Neural progenitor cell (in vitro differentiated cells): ENCODE results near the gene IQCH.

ENCODE experiments used
- EZH2 ChIP-seq: fragments of 200-600 bp; sonication (generic); IDR thresholded peaks from 2 replicates; pipeline ENCODE4 v1.6.1; 2017; ENCODE audit warnings: antibody characterized with exemption, mild to moderate bottlenecking, moderate library complexity
- EZH2phosphoT487 ChIP-seq: fragments of 200-600 bp; sonication (generic); IDR thresholded peaks from 2 replicates; pipeline ENCODE4 v1.6.1; 2017; ENCODE audit warnings: antibody characterized with exemption
- TF ChIP-seq, protein P1 (sequence below): fragments of 200-600 bp; sonication (generic); IDR thresholded peaks from 2 replicates; pipeline ENCODE4 v1.5.1; 2017; ENCODE audit warnings: antibody characterized with exemption, mild to moderate bottlenecking

DNA sequence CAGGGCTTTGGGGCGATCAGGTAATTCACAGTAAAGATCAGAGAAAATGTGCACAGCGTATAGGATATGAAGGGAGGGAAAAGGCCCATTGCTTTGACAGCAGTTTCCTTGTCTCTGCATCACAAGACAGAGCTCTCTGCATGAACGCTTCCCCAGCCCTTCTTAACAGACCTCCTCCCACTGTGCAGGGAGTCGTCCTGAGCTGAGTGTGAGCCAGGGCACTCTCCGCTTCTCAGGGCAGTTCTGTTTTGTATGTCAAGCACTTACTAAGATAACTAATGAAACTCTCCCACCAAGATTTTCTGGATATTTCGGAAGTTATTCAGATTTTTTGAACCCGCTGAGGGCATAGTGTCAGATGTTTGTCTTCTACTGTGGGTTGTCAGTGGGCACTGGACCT is 160.6 kb downstream of the IQCH start:
- TF ChIP-seq, protein P1, sequence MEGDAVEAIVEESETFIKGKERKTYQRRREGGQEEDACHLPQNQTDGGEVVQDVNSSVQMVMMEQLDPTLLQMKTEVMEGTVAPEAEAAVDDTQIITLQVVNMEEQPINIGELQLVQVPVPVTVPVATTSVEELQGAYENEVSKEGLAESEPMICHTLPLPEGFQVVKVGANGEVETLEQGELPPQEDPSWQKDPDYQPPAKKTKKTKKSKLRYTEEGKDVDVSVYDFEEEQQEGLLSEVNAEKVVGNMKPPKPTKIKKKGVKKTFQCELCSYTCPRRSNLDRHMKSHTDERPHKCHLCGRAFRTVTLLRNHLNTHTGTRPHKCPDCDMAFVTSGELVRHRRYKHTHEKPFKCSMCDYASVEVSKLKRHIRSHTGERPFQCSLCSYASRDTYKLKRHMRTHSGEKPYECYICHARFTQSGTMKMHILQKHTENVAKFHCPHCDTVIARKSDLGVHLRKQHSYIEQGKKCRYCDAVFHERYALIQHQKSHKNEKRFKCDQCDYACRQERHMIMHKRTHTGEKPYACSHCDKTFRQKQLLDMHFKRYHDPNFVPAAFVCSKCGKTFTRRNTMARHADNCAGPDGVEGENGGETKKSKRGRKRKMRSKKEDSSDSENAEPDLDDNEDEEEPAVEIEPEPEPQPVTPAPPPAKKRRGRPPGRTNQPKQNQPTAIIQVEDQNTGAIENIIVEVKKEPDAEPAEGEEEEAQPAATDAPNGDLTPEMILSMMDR: no peak
- TF ChIP-seq EZH2phosphoT487 (no peak), EZH2 (no peak)
